B cell (primary cell): ENCODE results near the gene ITPR2. TPM values are rescaled to one million over a fixed set of nuclear protein-coding genes. Genes with fewer than 3 reads are reported as not detected.

Experiments used
- ATAC-seq: fragments of 200-7000 bp; cut with Tn5 transposase; one replicate; pipeline ENCODE4 v1.10.0; 2021; ENCODE audit warnings: low read depth, mild to moderate bottlenecking, moderate number of reproducible peaks, moderate library complexity
- CTCF ChIA-PET: fragments of 350-600 bp; sonication (Branson Sonifier 250); formaldehyde crosslinking; loops from one replicate; lab custom pipeline; 2021; ENCODE audit warnings: antibody characterized with exemption, inconsistent platforms; lab: Charles Lee
- POLR2A ChIA-PET: fragments of 350-600 bp; sonication (Branson Sonifier 250); formaldehyde crosslinking; loops from one replicate; lab custom pipeline; 2021; ENCODE audit warnings: antibody characterized with exemption; lab: Charles Lee
- DNase-seq: peaks from one replicate; pipeline ENCODE4 v3.0.0; 2013
- H2AFZ ChIP-seq: 2 replicates; pipeline ENCODE4 v1.6.1; 2012; ENCODE audit warnings: mild to moderate bottlenecking, low read depth, low read length; ENCODE audit not compliant: insufficient read depth, poor library complexity, severe bottlenecking
- H3K27ac ChIP-seq, 2 donors: 1 replicate in 1 of 2; 2 replicates in 1 of 2; pipeline ENCODE4 v1.5.1; 2012 to 2013; ENCODE audit warnings: low read length in 2 of 2, mild to moderate bottlenecking in 2 of 2, moderate library complexity in 1 of 2
- H3K27me3 ChIP-seq, 4 experiments: fragments of 200-600 bp in 1 of 4; sonication (generic) in 1 of 4; replicated peaks in 1 of 4; 1 replicate in 2 of 4; 2 replicates in 2 of 4; pipeline versions ENCODE4 v1.6.1 to v1.7.0; 2013 to 2016; ENCODE audit warnings: low read length in 3 of 4, mild to moderate bottlenecking in 2 of 4, mixed read lengths in 1 of 4, moderate library complexity in 1 of 4; ENCODE audit not compliant: insufficient read depth in 4 of 4, control insufficient read depth in 3 of 4; ENCODE audit errors: control extremely low read depth in 1 of 4
- H3K36me3 ChIP-seq, 2 experiments: replicated peaks in 1 of 2; 1 replicate in 1 of 2; 2 replicates in 1 of 2; pipeline versions ENCODE4 v1.6.1 to v1.7.1; 2013; ENCODE audit warnings: low read length in 1 of 2; ENCODE audit not compliant: insufficient read depth in 2 of 2, control insufficient read depth in 1 of 2; ENCODE audit errors: control extremely low read depth in 1 of 2, extremely low read depth in 1 of 2
- H3K4me1 ChIP-seq, 2 donors: fragments of 200-600 bp in 1 of 2; sonication (generic) in 1 of 2; 1 replicate in 1 of 2; 2 replicates in 1 of 2; pipeline versions ENCODE4 v1.5.1 to v1.6.1; 2013 to 2017; ENCODE audit warnings: low read length in 2 of 2; ENCODE audit not compliant: control insufficient read depth in 2 of 2, insufficient read depth in 2 of 2
- H3K4me2 ChIP-seq: replicated peaks from 2 replicates; pipeline ENCODE3; 2012; ENCODE audit warnings: mild to moderate bottlenecking, low read depth, low read length; ENCODE audit not compliant: poor library complexity, severe bottlenecking
- H3K4me3 ChIP-seq, 5 experiments: fragments of 200-600 bp in 1 of 5; sonication (generic) in 1 of 5; 1 replicate in 3 of 5; 2 replicates in 2 of 5; pipeline versions ENCODE4 v1.5.1 to v1.7.0; 2011 to 2016; ENCODE audit warnings: low read length in 4 of 5, mild to moderate bottlenecking in 4 of 5, low read depth in 2 of 5, control low read depth in 1 of 5, moderate library complexity in 1 of 5; ENCODE audit not compliant: insufficient read depth in 1 of 5; ENCODE audit errors: control extremely low read depth in 1 of 5, extremely low read depth in 1 of 5
- H3K79me2 ChIP-seq: fragments of 200-600 bp; sonication (generic); one replicate; pipeline ENCODE4 v1.6.0; 2016; ENCODE audit warnings: low read length; ENCODE audit not compliant: control insufficient read depth, insufficient read depth
- H3K9ac ChIP-seq: fragments of 200-600 bp; sonication (generic); 2 replicates; pipeline ENCODE4 v1.6.1; 2017; ENCODE audit warnings: mild to moderate bottlenecking, low read length, moderate library complexity
- H3K9me3 ChIP-seq, 3 donors: one replicate each; pipeline versions ENCODE4 v1.6.1 to v1.7.1; 2013; ENCODE audit warnings: low read length in 2 of 3; ENCODE audit not compliant: control insufficient read depth in 2 of 3, insufficient read depth in 1 of 3; ENCODE audit errors: control extremely low read depth in 1 of 3
- H4K20me1 ChIP-seq: 2 replicates; pipeline ENCODE4 v1.6.0; 2012; ENCODE audit warnings: mild to moderate bottlenecking, low read length; ENCODE audit not compliant: insufficient read depth, control insufficient read depth, poor library complexity, severe bottlenecking
- H3K27ac Mint-ChIP-seq: one replicate; pipeline ENCODE4 v1.8.0; 2021; ENCODE audit warnings: mixed read lengths
- H3K27me3 Mint-ChIP-seq: one replicate; pipeline ENCODE4 v1.8.0; 2021; ENCODE audit warnings: mixed read lengths
- H3K4me1 Mint-ChIP-seq: one replicate; pipeline ENCODE4 v1.8.0; 2021; ENCODE audit warnings: mixed read lengths
- H3K4me3 Mint-ChIP-seq: one replicate; pipeline ENCODE4 v1.8.0; 2021; ENCODE audit warnings: mixed read lengths
- H3K9me3 Mint-ChIP-seq: one replicate; pipeline ENCODE4 v1.8.0; 2022; ENCODE audit warnings: mixed read lengths; ENCODE audit not compliant: insufficient read depth
- CTCF ChIP-seq: fragments of 200-600 bp; IDR thresholded peaks from one replicate; pipeline ENCODE4 v1.8.0; 2022; ENCODE audit warnings: antibody characterized with exemption, mild to moderate bottlenecking
- EZH2 ChIP-seq: IDR thresholded peaks from 2 replicates; pipeline ENCODE4 v1.6.1; 2012; ENCODE audit warnings: borderline replicate concordance, low read depth, mild to moderate bottlenecking, moderate library complexity, low read length; ENCODE audit not compliant: insufficient read depth, poor library complexity, severe bottlenecking
- WGBS: methylation state at CpG from one replicate; pipeline ENCODE4 v1.1.5; 2013; ENCODE audit warnings: missing lambda C conversion rate; ENCODE audit not compliant: insufficient coverage; 5-methylcytosine and 5-hydroxymethylcytosine counted together
- intact Hi-C: fragments of 100-400 bp; cut with micrococcal nuclease; formaldehyde crosslinking; loops from one replicate; pipeline ENCODE4 v1.10.0; 2022
- polyA plus RNA-seq: library from polyadenylated mRNA; depleted of rRNA; stranded (reverse); fragments of >200 nt; gene quantifications from 2 replicates; pipeline ENCODE4 v1.2.3, GENCODE V29; 2012
- total RNA-seq, 2 donors: library from RNA; stranded (reverse); fragments of 120-200 nt in 1 of 2; gene quantifications; 1 replicate in 1 of 2; 2 replicates in 1 of 2; pipeline versions ENCODE4 v1.2.3 to v1.2.4, GENCODE V29; 2013 to 2022

ITPR2 gene
- total and polyA plus RNA-seq, 2 donors (not counting 1 experiment from before 2014, with no cell fraction given) = 4.3 to 113 TPM

- Histone ChIP-seq H3K36me3 (peaks cover 0 to 42% of the 10 kb centered on the region in 2 experiments), H3K27me3 (no peaks in the 10 kb centered on the region), H3K4me3 (no peak overlapping the region), H2AFZ (no peak overlapping the region), H3K9me3 (no peaks in the 10 kb centered on the region), H4K20me1 (no peaks in the 10 kb centered on the region), H3K27ac (no peak overlapping the region), H3K4me2 (no peak overlapping the region), H3K4me1 (no peaks in the 10 kb centered on the region), H3K9ac (no peak overlapping the region), H3K79me2 (no peaks in the 10 kb centered on the region)
- no CpG with 5 or more reads among the region's 2 CpGs for WGBS
- Mint-ChIP-seq H3K4me1 (no peaks in the 10 kb centered on the region), H3K27me3 (no peaks in the 10 kb centered on the region), H3K27ac (no peak overlapping the region), H3K9me3 (no peaks in the 10 kb centered on the region), H3K4me3 (no peak overlapping the region)
- CTCF ChIA-PET = no interaction called here
- ATAC-seq (no peak), DNase-seq (no peak)
- POLR2A ChIA-PET = no interaction called here
- intact Hi-C loops = no loop called here
- TF ChIP-seq EZH2 (no peak), CTCF (no peak)
Observed at GRCh38 chr12:26694402-26694801, 138.6 kb downstream of the ITPR2 start.

- Mint-ChIP-seq H3K4me3 (no peak overlapping the region), H3K27me3 (no peaks in the 10 kb centered on the region), H3K9me3 (no peaks in the 10 kb centered on the region), H3K4me1 (no peaks in the 10 kb centered on the region), H3K27ac (no peak overlapping the region)
- DNase-seq (no peak), ATAC-seq (no peak)
- TF ChIP-seq CTCF (no peak), EZH2 (no peak)
- intact Hi-C loops = no loop called here
- H3K4me3 ChIP-seq = no peak overlapping the region
- no peaks in the 10 kb centered on the region for H3K9me3 ChIP-seq
- no peak overlapping the region for H3K4me2 ChIP-seq
- H3K9ac ChIP-seq = no peak overlapping the region
- POLR2A ChIA-PET = no interaction called here
- H3K27ac ChIP-seq = no peak overlapping the region
- CTCF ChIA-PET = interaction anchor here (1.3 to 2.9 kb wide), 2 partner anchors 9 to 595 kb away, joined by 3 to 9 read pairs; no protein-coding TSS in a partner anchor
- H3K27me3 ChIP-seq = no peaks in the 10 kb centered on the region
- no peak overlapping the region for H2AFZ ChIP-seq
- no peaks in the 10 kb centered on the region for H4K20me1 ChIP-seq
- 100% methylated on average over 1 of the region's 4 CpGs for WGBS
- no peaks in the 10 kb centered on the region for H3K4me1 ChIP-seq
- no peaks in the 10 kb centered on the region for H3K79me2 ChIP-seq
- H3K36me3 ChIP-seq = peaks cover 0 to 38% of the 10 kb centered on the region in 2 experiments
Observed at GRCh38 chr12:26692407-26692806, 140.6 kb downstream of the ITPR2 start.
